HEK293 (cell line): ENCODE data around the gene AP3B1.

ENCODE experiments used
- CTCF ChIP-seq: fragments of 450-650 bp; formaldehyde crosslinking; IDR thresholded peaks from 2 replicates; pipeline ENCODE4 v1.5.1; 2016; ENCODE audit warnings: missing biosample characterization, missing genetic modification characterization
- HOXD13 ChIP-seq: sonication (generic); formaldehyde crosslinking; IDR thresholded peaks from 2 replicates; pipeline ENCODE4 v1.8.0; 2022; ENCODE audit warnings: missing genetic modification reagents, borderline replicate concordance
- KLF16 ChIP-seq: fragments of 450-650 bp; formaldehyde crosslinking; IDR thresholded peaks from 2 replicates; pipeline ENCODE4 v1.5.1; 2017; ENCODE audit warnings: missing biosample characterization, missing genetic modification characterization
- PBX3 ChIP-seq: sonication (generic); formaldehyde crosslinking; IDR thresholded peaks from 2 replicates; pipeline ENCODE4 v1.8.1; 2022; ENCODE audit warnings: mild to moderate bottlenecking, moderate library complexity, missing genetic modification reagents
- ZBTB1 ChIP-seq: fragments of 450-650 bp; formaldehyde crosslinking; IDR thresholded peaks from 2 replicates; pipeline ENCODE4 v1.5.1; 2016; ENCODE audit warnings: missing biosample characterization, missing genetic modification characterization
- ZBTB26 ChIP-seq: fragments of 450-650 bp; formaldehyde crosslinking; optimal IDR thresholded peaks from 2 replicates; pipeline ENCODE3; 2016; ENCODE audit warnings: missing biosample characterization, mild to moderate bottlenecking, missing genetic modification characterization
- ZFP3 ChIP-seq: fragments of 450-650 bp; formaldehyde crosslinking; IDR thresholded peaks from 2 replicates; pipeline ENCODE4 v1.5.1; 2016; ENCODE audit warnings: low read depth, missing biosample characterization, missing genetic modification characterization
- ZNF211 ChIP-seq: fragments of 450-650 bp; formaldehyde crosslinking; IDR thresholded peaks from 2 replicates; pipeline ENCODE4 v1.5.1; 2016; ENCODE audit warnings: low read depth, missing biosample characterization, missing genetic modification characterization
- ZNF280D ChIP-seq: fragments of 450-650 bp; formaldehyde crosslinking; IDR thresholded peaks from 2 replicates; pipeline ENCODE4 v1.5.1; 2016; ENCODE audit warnings: missing biosample characterization, missing genetic modification characterization
- ZNF514 ChIP-seq: fragments of 450-650 bp; formaldehyde crosslinking; IDR thresholded peaks from 2 replicates; pipeline ENCODE4 v1.5.1; 2016; ENCODE audit warnings: missing biosample characterization, missing genetic modification characterization
- ZNF654 ChIP-seq: fragments of 450-650 bp; formaldehyde crosslinking; IDR thresholded peaks from 2 replicates; pipeline ENCODE4 v1.5.1; 2016; ENCODE audit warnings: low read depth, missing biosample characterization, missing genetic modification characterization
- ZNF704 ChIP-seq: fragments of 450-650 bp; formaldehyde crosslinking; IDR thresholded peaks from 2 replicates; pipeline ENCODE4 v1.5.1; 2016; ENCODE audit warnings: missing biosample characterization, missing genetic modification characterization
- ZNF768 ChIP-seq: fragments of 450-650 bp; formaldehyde crosslinking; IDR thresholded peaks from 2 replicates; pipeline ENCODE4 v1.5.1; 2018; ENCODE audit warnings: missing biosample characterization, mild to moderate bottlenecking, missing genetic modification characterization
- ZSCAN30 ChIP-seq: fragments of 450-650 bp; IDR thresholded peaks from 2 replicates; pipeline ENCODE4 v1.5.1; 2018; ENCODE audit warnings: missing biosample characterization, mild to moderate bottlenecking, missing genetic modification characterization, moderate library complexity

GRCh38 chr5:78253201-78253600 is 41.3 kb downstream of the AP3B1 start:
- TF ChIP-seq ZSCAN30 (tag by site-specific recombination) = no peak
- no peak for TF ChIP-seq CTCF (tag by site-specific recombination)
- TF ChIP-seq ZFP3 (tag by site-specific recombination) = no peak
- no peak for TF ChIP-seq ZBTB1
- no peak for TF ChIP-seq PBX3 (CRISPR knock-in tag)
- TF ChIP-seq HOXD13 (CRISPR knock-in tag) = no peak
- no peak for TF ChIP-seq ZNF768 (tag by site-specific recombination)
- TF ChIP-seq KLF16 (tag by site-specific recombination) = no peak
- no peak for TF ChIP-seq ZNF280D (tag by site-specific recombination)
- no peak for TF ChIP-seq ZNF704
- TF ChIP-seq ZBTB26 (tag by site-specific recombination) = no peak
- TF ChIP-seq ZNF211 (tag by site-specific recombination) = no peak
- TF ChIP-seq ZNF654 (tag by site-specific recombination) = no peak
- TF ChIP-seq ZNF514 = no peak
